ENCODE data around the gene TRAF6.

TRAF6 gene

GRCh38 chr11:36441610-36442208 lies 68.4 kb downstream of the TRAF6 start:
- TF ChIP-seq CTCF (IDR thresholded peaks at IDR 0.05; ENCODE audit: low read depth, low read length, missing control alignments): no peak
- in situ Hi-C loops (cut with HindIII; ENCODE audit: low pct_ligation_motif_present, low sequenced_read_pairs): no loop called here

GRCh38 chr11:36438126-36438525 lies 71.9 kb downstream of the TRAF6 start:
- no peak for DNase-seq
- TF ChIP-seq CTCF (IDR thresholded peaks at IDR 0.05; ENCODE audit: low read depth, low read length, missing control alignments): no peak
- peaks cover 19% of the 10 kb centered on the region for H3K36me3 ChIP-seq (replicated peaks)
- H3K27ac ChIP-seq: no peak overlapping the region
- in situ Hi-C loops (cut with HindIII; ENCODE audit: low pct_ligation_motif_present, low sequenced_read_pairs): no loop called here
- H3K27me3 ChIP-seq (replicated peaks): no peaks in the 10 kb centered on the region
- H3K4me3 ChIP-seq (ENCODE audit: low read depth, low read length): no peak overlapping the region

More at GRCh38 chr11:36441610-36442208, 68.4 kb downstream of the TRAF6 start:
- Histone ChIP-seq H3K27me3 (replicated peaks) (no peaks in the 10 kb centered on the region), H3K4me3 (ENCODE audit: low read depth, low read length) (no peak overlapping the region), H3K27ac (no peak overlapping the region), H3K36me3 (replicated peaks) (peaks cover 21% of the 10 kb centered on the region)
- no peak for DNase-seq

- peaks cover 19% of the 10 kb centered on the region for H3K36me3 ChIP-seq (replicated peaks)
- no peak overlapping the region for H3K27ac ChIP-seq
- no peak overlapping the region for H3K4me3 ChIP-seq (ENCODE audit: low read depth, low read length)
- DNase-seq: no peak
- in situ Hi-C loops (cut with HindIII; ENCODE audit: low pct_ligation_motif_present, low sequenced_read_pairs): no loop called here
- H3K27me3 ChIP-seq (replicated peaks): no peaks in the 10 kb centered on the region
- no peak for TF ChIP-seq CTCF (IDR thresholded peaks at IDR 0.05; ENCODE audit: low read depth, low read length, missing control alignments)
These were observed 72.7 kb downstream of the TRAF6 start for GRCh38 chr11:36437413-36437812.

Measured in brain microvascular endothelial cell (primary cell).